Testis (tissue), 3 donors: ENCODE measurements around the gene PPP1R14C. TPM values are rescaled to one million over a fixed set of nuclear protein-coding genes. Genes with fewer than 3 reads are reported as not detected.

Source experiments
- DNase-seq: peaks from one replicate; pipeline ENCODE4 v3.0.0-alpha.2; 2019
- H3K27ac ChIP-seq, 2 donors: fragments of 200-600 bp; sonication (generic); one replicate each; pipeline ENCODE4 v1.5.1; 2019
- H3K27me3 ChIP-seq: fragments of 200-600 bp; sonication (generic); one replicate; pipeline ENCODE4 v1.5.1; 2019
- H3K36me3 ChIP-seq: fragments of 200-600 bp; sonication (generic); one replicate; pipeline ENCODE4 v1.5.1; 2017; ENCODE audit warnings: low read depth; ENCODE audit errors: missing control alignments
- H3K4me1 ChIP-seq: fragments of 200-600 bp; sonication (generic); one replicate; pipeline ENCODE4 v1.5.1; 2019
- H3K4me3 ChIP-seq, 2 donors: fragments of 200-600 bp; sonication (generic); one replicate each; pipeline ENCODE4 v1.5.1; 2017 to 2019
- H3K9me3 ChIP-seq: fragments of 200-600 bp; sonication (generic); one replicate; pipeline ENCODE4 v1.5.1; 2017
- CTCF ChIP-seq, 3 experiments: fragments of 450-650 bp in 2 of 3; fragments of 200-600 bp in 1 of 3; sonication (generic) in 1 of 3; IDR thresholded peaks; one replicate each; pipeline ENCODE4 v1.5.1; 2016 to 2019; ENCODE audit warnings: antibody characterized with exemption in 3 of 3, mild to moderate bottlenecking in 2 of 3, moderate library complexity in 1 of 3
- POLR2A ChIP-seq: fragments of 450-650 bp; IDR thresholded peaks from one replicate; pipeline ENCODE4 v1.6.1; 2017; ENCODE audit warnings: antibody characterized with exemption, mild to moderate bottlenecking, moderate library complexity
- WGBS, 2 donors: methylation state at CpG; one replicate each; pipeline ENCODE4 v1.1.5; 2018; 5-methylcytosine and 5-hydroxymethylcytosine counted together
- intact Hi-C: fragments of 100-400 bp; cut with DNase I; formaldehyde crosslinking; loops from one replicate; pipeline ENCODE4 v1.15.1; 2023; ENCODE audit warnings: low total_unique reads
- polyA plus RNA-seq: library from polyadenylated mRNA; stranded (reverse); fragments of 350-450 nt; fragmentation: Illumina TruSeq; extraction: RNeasy Lipid Tissue Mini Kit (QIAGEN cat#74804); gene quantifications from one replicate; pipeline ENCODE4 v1.2.3, GENCODE V29; 2014; ENCODE audit warnings: low read depth, low replicate concordance; ENCODE audit not compliant: insufficient read depth
- total RNA-seq, 2 donors: library from RNA; depleted of rRNA; stranded (reverse); fragments of >200 nt; gene quantifications; one replicate each; pipeline ENCODE4 v1.2.3, GENCODE V29; 2016

Gene PPP1R14C
- total and polyA plus RNA-seq, 3 donors from 2014 or later: 11.1 to 27.1 (median 22.4) TPM

GRCh38 chr6:150281767-150282166 lies 138.9 kb downstream of the PPP1R14C start:
- Histone ChIP-seq H3K36me3 (no peaks in the 10 kb centered on the region), H3K4me1 (no peaks in the 10 kb centered on the region), H3K4me3 (no peak overlapping the region), H3K27me3 (no peaks in the 10 kb centered on the region), H3K9me3 (no peaks in the 10 kb centered on the region), H3K27ac (no peak overlapping the region)
- no peak for DNase-seq
- TF ChIP-seq POLR2A: no peak
- no peak for TF ChIP-seq CTCF (IDR thresholded peaks at IDR 0.05)
- intact Hi-C loops: no loop called here

DNA sequence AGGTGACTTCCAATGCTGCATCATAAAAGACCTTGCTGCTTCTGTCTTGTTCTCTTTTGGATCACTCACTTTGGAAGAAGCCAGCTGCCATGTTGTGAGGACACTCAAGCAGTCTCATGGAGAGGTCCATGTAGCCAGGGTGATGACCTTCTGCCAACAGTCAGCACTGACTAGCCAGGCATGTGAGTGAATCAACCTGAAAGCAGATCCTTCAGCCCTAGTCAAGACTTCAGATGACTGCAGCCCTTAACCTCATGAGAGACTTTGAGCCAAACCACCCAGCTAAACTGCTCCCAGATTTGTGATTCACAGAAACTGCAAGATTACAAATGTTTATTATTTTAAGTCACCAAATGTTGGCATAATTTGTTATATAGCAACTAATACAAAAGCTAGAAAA lies 140.0 kb downstream of the PPP1R14C start:
- Histone ChIP-seq H3K4me3 (no peak overlapping the region), H3K27me3 (no peaks in the 10 kb centered on the region), H3K4me1 (no peaks in the 10 kb centered on the region), H3K27ac (no peak overlapping the region), H3K9me3 (no peaks in the 10 kb centered on the region), H3K36me3 (no peaks in the 10 kb centered on the region)
- intact Hi-C loops: no loop called here
- TF ChIP-seq CTCF (IDR thresholded peaks at IDR 0.05) (no peak), POLR2A (no peak)
- DNase-seq: no peak

- Histone ChIP-seq H3K27ac (no peak overlapping the region), H3K27me3 (no peaks in the 10 kb centered on the region), H3K9me3 (no peaks in the 10 kb centered on the region), H3K36me3 (no peaks in the 10 kb centered on the region), H3K4me1 (no peaks in the 10 kb centered on the region), H3K4me3 (no peak overlapping the region)
- DNase-seq: no peak
- intact Hi-C loops: no loop called here
- TF ChIP-seq POLR2A: no peak
- TF ChIP-seq CTCF (IDR thresholded peaks at IDR 0.05): no peak
- 86 to 92% methylated on average over 2 of the region's 2 CpGs for WGBS, 2 donors
Measured at GRCh38 chr6:150286460-150286859, 143.6 kb downstream of the PPP1R14C start.

DNA sequence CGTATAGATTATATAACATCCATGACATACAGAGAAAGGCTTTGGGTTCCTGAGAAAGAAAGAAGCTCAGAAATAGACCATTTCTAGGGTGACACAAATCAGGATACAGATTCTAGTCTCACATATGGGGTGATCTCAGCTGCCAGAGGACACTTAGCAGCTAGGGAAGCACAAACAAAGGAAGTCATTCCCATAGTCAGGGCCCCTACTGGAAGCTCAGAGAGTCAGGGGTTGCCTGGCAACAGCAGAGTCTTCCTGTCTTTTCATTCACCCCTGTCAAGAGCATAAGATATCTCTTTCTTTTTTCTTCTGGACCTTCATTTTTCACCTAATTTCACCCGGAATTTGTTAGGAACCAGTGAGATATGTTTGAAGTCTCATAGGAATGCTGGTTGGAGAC lies 144.1 kb downstream of the PPP1R14C start:
- TF ChIP-seq CTCF (IDR thresholded peaks at IDR 0.05): no peak
- TF ChIP-seq POLR2A: no peak
- Histone ChIP-seq H3K36me3 (no peaks in the 10 kb centered on the region), H3K27me3 (no peaks in the 10 kb centered on the region), H3K4me3 (no peak overlapping the region), H3K9me3 (no peaks in the 10 kb centered on the region), H3K27ac (no peak overlapping the region), H3K4me1 (no peaks in the 10 kb centered on the region)
- no peak for DNase-seq
- 84 to 87% methylated on average over 2 of the region's 2 CpGs for WGBS, 2 donors
- intact Hi-C loops: no loop called here

- intact Hi-C loops: no loop called here
- no peaks in the 10 kb centered on the region for H3K9me3 ChIP-seq
- H3K36me3 ChIP-seq: no peaks in the 10 kb centered on the region
- no peak for DNase-seq
- TF ChIP-seq POLR2A (no peak), CTCF (IDR thresholded peaks at IDR 0.05) (no peak)
- WGBS, 2 donors: 81 to 83% methylated on average over 4 of the region's 4 CpGs
- no peaks in the 10 kb centered on the region for H3K27me3 ChIP-seq
- no peak overlapping the region for H3K27ac ChIP-seq
- H3K4me1 ChIP-seq: no peaks in the 10 kb centered on the region
- no peak overlapping the region for H3K4me3 ChIP-seq
Measured at GRCh38 chr6:150288456-150288855, 145.6 kb downstream of the PPP1R14C start.
